ENCODE results near the gene KIF2B.

DNA sequence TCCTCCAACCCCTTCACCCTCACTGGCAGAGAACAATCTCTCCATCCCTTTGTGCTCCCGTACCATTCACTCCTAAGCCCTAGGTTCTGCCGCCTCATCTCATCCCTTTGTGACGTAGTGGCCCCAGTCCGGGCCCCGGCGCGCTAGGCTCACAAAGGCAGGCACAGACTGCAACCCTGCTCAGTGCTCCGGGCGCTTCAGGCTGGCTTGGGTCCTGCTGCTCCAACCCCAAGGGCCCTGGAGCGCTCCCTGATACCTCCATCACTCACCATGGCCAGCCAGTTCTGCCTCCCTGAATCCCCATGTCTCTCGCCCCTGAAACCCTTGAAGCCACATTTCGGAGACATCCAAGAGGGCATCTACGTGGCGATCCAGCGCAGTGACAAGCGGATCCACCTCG lies at the start of gene KIF2B:
- TF ChIP-seq EZH2 (IDR thresholded peaks at IDR 0.05; ENCODE audit: low read depth, unreplicated experiment) = no peak
- TF ChIP-seq, protein P1, sequence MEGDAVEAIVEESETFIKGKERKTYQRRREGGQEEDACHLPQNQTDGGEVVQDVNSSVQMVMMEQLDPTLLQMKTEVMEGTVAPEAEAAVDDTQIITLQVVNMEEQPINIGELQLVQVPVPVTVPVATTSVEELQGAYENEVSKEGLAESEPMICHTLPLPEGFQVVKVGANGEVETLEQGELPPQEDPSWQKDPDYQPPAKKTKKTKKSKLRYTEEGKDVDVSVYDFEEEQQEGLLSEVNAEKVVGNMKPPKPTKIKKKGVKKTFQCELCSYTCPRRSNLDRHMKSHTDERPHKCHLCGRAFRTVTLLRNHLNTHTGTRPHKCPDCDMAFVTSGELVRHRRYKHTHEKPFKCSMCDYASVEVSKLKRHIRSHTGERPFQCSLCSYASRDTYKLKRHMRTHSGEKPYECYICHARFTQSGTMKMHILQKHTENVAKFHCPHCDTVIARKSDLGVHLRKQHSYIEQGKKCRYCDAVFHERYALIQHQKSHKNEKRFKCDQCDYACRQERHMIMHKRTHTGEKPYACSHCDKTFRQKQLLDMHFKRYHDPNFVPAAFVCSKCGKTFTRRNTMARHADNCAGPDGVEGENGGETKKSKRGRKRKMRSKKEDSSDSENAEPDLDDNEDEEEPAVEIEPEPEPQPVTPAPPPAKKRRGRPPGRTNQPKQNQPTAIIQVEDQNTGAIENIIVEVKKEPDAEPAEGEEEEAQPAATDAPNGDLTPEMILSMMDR (conservative IDR thresholded peaks at IDR 0.05; ENCODE audit: low read depth in 2 of 2) = no peak
- TF ChIP-seq, protein P2, sequence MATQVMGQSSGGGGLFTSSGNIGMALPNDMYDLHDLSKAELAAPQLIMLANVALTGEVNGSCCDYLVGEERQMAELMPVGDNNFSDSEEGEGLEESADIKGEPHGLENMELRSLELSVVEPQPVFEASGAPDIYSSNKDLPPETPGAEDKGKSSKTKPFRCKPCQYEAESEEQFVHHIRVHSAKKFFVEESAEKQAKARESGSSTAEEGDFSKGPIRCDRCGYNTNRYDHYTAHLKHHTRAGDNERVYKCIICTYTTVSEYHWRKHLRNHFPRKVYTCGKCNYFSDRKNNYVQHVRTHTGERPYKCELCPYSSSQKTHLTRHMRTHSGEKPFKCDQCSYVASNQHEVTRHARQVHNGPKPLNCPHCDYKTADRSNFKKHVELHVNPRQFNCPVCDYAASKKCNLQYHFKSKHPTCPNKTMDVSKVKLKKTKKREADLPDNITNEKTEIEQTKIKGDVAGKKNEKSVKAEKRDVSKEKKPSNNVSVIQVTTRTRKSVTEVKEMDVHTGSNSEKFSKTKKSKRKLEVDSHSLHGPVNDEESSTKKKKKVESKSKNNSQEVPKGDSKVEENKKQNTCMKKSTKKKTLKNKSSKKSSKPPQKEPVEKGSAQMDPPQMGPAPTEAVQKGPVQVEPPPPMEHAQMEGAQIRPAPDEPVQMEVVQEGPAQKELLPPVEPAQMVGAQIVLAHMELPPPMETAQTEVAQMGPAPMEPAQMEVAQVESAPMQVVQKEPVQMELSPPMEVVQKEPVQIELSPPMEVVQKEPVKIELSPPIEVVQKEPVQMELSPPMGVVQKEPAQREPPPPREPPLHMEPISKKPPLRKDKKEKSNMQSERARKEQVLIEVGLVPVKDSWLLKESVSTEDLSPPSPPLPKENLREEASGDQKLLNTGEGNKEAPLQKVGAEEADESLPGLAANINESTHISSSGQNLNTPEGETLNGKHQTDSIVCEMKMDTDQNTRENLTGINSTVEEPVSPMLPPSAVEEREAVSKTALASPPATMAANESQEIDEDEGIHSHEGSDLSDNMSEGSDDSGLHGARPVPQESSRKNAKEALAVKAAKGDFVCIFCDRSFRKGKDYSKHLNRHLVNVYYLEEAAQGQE (IDR thresholded peaks at IDR 0.05; ENCODE audit: unreplicated experiment) = no peak
- TF ChIP-seq EZH2phosphoT487 (IDR thresholded peaks at IDR 0.05; ENCODE audit: unreplicated experiment) = no peak
- TF ChIP-seq ZNF114 (CRISPR knock-in tag; IDR thresholded peaks at IDR 0.05) = no peak
- TF ChIP-seq CREB1 (CRISPR knock-in tag; IDR thresholded peaks at IDR 0.05; ENCODE audit: low read depth) = no peak
- no peak for TF ChIP-seq POLR2AphosphoS5 (IDR thresholded peaks at IDR 0.05; ENCODE audit: low read depth)

All from GM23338 (cell line).